ENCODE results near the gene SORCS1.
"Not testable (repeated sequence)": the region's sequence is repeated elsewhere in the genome, so short reads cannot be mapped to it uniquely, and the experiment has no call there.

Gene SORCS1

GRCh38 chr10:106942035-106942662 lies 222.4 kb downstream of the SORCS1 start:
- DNase-seq (ENCODE audit: low spot score), result no peak

DNA sequence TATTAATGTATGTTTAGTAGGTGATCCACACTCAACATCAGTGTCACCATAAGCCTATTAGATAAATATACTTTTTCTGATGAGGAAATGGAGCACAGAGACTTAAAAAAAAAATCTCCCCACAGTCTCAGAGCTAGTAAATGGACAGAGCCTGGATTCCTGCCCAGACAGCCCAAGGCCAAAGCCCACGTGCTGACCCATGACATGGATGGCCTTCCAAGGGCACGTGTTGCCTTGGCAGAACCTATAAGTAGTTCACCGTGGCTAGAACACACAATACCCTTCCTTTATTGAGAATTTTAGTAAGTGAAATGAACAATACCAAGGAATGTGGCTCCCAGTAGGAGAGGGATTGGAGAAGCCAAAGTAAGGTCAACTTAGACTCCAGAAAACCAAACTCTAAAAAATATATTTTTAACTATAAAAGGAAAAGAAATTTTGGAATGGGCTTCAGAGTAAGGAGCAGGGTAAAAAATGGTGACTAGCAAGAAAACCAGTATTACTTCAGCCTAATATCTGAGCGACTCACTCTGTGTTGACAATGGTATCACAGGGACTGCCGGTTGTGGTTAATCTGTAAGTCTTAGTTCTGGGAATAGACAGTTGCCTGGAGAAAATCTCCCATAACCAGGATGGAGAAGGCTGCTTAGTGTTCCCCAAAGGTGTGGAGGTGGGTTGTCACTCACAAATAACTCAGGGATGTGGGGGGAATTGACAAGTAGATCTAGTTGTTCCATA lies 223.0 kb downstream of the SORCS1 start:
- no peak for DNase-seq (ENCODE audit: low spot score)

DNA sequence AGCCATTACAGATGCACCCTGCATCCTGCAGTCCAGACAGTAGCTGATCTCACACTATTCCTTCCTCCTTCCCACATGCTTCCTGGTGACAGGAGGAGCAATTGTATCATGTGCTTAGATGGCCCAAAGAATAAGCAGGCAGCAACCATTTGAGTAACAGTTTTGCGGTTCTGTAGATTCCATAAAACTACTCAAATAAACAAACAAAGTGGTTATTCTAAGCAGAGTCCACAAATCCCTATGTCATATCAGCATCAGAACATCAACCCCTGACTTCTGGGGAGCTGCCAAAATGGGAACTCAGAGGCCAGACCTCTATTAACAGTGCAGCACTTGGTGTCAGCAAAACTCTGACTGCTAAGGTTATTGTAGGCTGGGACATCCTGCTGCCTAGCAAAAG lies 226.0 kb downstream of the SORCS1 start:
- DNase-seq (ENCODE audit: low spot score), result peak; percentile 14

- peak; percentile 48 for DNase-seq (ENCODE audit: low spot score)
Measured at GRCh38 chr10:106935978-106936451, 228.5 kb downstream of the SORCS1 start.

GRCh38 chr10:106931853-106932249 lies 232.7 kb downstream of the SORCS1 start:
- no peak for DNase-seq (ENCODE audit: low spot score)

DNA sequence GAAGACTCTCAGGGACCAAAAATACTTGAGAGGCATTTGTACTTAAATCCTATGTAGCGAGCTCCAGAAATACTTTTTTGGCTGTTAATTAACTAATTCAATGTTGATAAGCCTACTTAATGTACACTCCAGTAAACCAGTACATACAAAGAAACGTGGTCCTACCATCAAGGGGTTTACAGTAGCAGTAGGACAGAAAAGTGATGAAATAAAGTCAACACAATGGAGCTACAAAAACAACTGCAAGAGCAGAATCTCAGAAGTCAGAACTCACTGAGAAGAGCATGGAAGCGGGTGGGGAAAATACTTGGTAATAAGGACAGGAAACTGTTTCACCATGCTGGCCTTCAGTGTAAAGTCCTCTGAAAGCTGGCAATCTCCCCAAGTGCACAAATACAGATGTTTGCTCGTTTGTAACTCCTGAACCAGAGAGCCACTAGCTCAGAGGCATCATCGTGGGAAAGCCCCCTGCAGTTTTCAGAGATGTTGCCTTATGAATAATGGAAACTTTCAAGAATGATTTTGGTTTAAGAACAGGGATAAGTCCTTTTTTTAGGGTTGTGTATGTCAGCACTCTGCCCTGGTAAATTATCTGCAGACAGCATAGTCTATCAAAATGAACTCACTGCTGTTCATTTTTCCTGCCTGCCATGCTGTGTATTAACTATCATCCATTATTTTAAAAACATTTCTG lies 233.2 kb downstream of the SORCS1 start:
- DNase-seq (ENCODE audit: low spot score), result peak; percentile 19

- no peak for DNase-seq (ENCODE audit: low spot score)
Measured at GRCh38 chr10:106930751-106931150, 233.8 kb downstream of the SORCS1 start.

DNA sequence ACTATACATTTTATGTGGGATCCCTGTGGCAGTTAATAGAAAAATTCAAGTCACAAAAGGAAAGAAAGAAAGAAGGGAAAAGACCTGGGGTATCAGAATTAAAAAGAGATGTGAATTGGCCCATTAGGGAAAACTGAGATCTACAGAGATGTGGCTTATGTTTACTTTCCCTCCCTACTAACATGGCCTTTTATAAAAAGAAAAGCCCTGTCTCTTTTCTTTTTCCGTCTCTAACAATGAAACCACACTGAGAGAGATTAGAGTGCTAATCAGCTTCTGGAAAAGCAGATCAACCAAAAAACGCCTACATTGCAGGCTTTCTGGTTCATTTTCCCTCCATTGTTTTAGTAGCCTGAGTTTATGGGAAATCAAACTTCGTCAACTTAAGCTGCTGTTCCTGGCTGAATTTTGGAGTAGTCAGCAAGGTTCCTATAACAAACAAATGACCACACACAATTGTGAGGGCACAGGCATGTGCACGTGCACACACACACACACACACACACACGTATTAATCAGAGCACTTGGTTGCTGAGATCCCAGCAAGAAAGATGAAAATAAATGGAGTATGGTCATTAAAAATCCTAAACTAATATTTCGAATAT lies 235.1 kb downstream of the SORCS1 start:
- DNase-seq (ENCODE audit: low spot score), result no peak

DNA sequence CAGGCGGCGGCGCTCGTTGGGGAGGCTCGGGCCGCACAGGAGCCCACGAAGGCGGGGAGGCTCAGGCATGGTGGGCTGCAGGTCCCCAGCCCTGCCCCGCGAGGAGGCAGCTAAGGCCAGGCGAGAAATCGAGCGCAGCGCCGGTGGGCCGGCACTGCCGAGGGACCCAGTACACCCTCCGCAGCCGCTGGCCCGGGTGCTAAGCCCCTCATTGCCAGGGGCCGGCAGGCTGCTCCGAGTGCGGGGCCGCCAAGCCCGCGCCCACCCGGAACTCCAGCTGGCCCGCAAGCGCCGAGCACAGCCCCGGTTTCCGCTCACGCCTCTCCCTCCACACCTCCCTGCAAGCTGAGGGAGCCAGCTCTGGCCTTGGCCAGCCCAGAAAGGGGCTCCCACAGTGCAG lies 236.4 kb downstream of the SORCS1 start:
- not testable (repeated sequence) for DNase-seq (ENCODE audit: low spot score)

DNA sequence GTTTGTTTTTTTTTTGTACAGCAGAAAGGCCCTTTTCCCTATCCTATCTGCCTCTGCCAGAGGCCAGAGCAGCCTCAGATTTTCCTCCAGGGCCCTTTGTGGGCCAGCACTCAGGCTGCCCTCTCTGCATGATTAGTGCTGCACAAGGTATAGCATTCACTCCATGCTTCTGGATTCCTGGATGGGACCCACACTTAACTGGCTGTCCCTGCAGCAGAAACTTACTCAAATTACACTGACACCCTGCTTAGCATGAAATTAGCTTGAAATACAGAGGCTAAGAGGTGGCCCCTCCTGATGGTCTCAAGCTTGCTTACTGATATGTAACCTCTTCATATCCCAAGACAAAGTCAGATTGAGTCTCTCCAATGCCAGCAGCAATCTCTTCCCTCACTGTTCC lies 239.3 kb downstream of the SORCS1 start:
- no peak for DNase-seq (ENCODE audit: low spot score)

DNA sequence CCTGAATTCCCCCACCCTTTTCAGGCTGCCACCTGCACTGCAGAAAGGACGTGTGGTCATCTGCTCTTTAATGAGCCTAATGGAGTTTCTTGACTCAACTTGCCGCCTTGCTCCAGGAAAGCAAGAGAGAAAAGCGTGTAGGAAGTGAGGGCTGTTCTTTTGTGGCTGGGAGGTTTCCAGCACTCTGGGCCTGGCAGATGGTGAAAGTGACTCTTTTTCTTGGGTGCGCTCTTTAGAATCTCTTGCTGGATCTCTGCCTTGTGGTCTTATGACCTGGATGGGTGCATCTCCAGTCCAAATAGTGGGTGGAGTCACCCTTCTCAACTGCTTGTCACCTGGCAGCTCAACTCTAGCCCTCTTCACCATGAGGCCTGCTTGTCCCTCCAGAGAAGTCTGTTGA lies 244.0 kb downstream of the SORCS1 start:
- no peak for DNase-seq (ENCODE audit: low spot score)

GRCh38 chr10:106919871-106920282 lies 244.6 kb downstream of the SORCS1 start:
- DNase-seq (ENCODE audit: low spot score), result no peak

GRCh38 chr10:106917452-106918055 lies 247.0 kb downstream of the SORCS1 start:
- DNase-seq (ENCODE audit: low spot score), result no peak

- DNase-seq (ENCODE audit: low spot score), result no peak
Measured at GRCh38 chr10:106914016-106914415, 250.5 kb downstream of the SORCS1 start.

DNA sequence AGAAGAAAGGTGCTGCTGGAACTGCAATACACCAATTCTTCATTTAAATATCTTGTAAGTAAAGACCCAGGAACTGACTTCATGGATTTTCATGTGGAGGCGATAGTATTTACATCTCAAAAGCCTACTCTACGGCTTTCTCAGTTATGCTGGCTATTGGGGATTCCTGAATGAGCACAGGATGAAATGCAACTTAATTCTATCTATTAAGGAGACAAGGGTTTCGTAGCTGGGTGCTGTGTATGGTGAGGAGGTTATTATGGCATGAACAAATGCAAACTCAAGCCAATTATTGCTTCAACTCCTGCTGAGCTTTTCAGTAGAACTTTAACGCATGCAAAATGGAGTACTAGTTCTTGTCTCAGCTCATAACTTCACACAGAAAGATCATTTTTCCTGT lies 251.2 kb downstream of the SORCS1 start:
- no peak for DNase-seq (ENCODE audit: low spot score)

DNA sequence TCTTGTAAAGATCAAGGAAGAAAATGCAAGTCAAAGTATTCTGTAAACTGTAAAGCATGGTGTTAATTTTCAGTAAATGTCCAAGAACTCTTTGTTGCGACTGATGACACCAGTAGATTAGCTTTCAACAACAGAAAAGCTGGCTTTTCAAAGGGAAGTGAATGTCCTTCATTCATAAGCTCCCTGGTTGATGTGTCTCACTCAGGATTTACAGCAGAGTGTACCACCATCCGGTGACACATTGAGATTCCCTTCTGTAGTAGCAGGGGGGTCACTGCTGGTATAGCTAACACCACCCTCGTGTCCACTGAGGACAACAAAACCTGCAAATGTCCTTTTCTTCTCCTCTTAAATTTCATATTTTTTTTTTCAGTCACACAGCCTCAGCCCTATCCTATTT lies 253.4 kb downstream of the SORCS1 start:
- DNase-seq (ENCODE audit: low spot score), result no peak

- no peak for DNase-seq (ENCODE audit: low spot score)
Measured at GRCh38 chr10:106910666-106911065, 253.8 kb downstream of the SORCS1 start.

- DNase-seq (ENCODE audit: low spot score), result no peak
Measured at GRCh38 chr10:106908225-106908624, 256.3 kb downstream of the SORCS1 start.

GRCh38 chr10:106904209-106904608 lies 260.3 kb downstream of the SORCS1 start:
- no peak for DNase-seq (ENCODE audit: low spot score)

GRCh38 chr10:106903180-106903579 lies 261.3 kb downstream of the SORCS1 start:
- DNase-seq (ENCODE audit: low spot score), result no peak

GRCh38 chr10:106900016-106900652 lies 264.4 kb downstream of the SORCS1 start:
- DNase-seq (ENCODE audit: low spot score), result no peak

- DNase-seq (ENCODE audit: low spot score), result no peak
Measured at GRCh38 chr10:106898446-106898845, 266.1 kb downstream of the SORCS1 start.
